ENCODE results near the gene LEMD2. TPM values are rescaled to one million over a fixed set of nuclear protein-coding genes. Genes with fewer than 3 reads are reported as not detected.
A peak's percentile ranks its signal among the peaks of the same experiment; 100 is the strongest.

Gene LEMD2
- total RNA-seq, 1 experiment from 2014 or later, result 91.8 TPM

DNA sequence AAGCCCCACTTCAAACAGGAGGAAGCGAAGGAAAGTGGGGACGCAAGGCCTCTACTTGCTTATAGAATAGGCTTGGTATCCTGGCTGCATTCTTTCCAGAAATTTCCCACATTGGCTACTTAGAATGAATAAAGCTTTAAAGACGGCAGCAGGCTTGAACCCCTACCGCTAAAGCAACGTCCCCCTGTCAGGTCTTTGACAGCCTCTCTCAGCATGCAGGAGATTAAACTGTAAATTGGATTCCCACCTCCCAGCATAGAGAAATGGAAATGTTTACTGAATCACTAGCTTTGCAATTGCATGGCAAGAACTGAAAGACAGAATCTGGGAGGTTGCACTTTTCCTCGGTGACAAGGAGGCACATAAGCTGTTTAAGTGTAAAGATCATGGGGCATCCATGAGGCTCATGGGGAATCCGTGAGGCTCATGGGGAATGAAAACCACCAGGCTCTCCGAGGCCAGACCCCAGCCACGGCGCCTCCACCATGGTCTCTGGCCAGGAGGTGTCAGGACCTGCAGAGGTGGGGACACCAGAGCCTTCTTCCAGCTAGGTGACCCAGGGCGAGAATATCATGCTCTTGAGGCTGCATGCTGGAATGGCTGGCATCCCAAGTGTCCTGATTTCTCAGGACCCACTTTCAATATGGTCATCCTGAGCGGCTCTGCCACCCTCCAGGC, 10.3 kb downstream of the LEMD2 start:
- Histone ChIP-seq H4K91ac (ENCODE audit: insufficient read length, low read depth, low read length) (no peak overlapping the region), H3K27ac (ENCODE audit: insufficient read length, low read depth, low read length) (no peak overlapping the region), H3K27me3 (ENCODE audit: insufficient read depth, low read length) (no peaks in the 10 kb centered on the region), H3K4me1 (ENCODE audit: insufficient read depth, low read length) (peaks cover 19% of the 10 kb centered on the region; the same call in 1 of the 2 replicates), H4K8ac (replicated peaks; ENCODE audit: insufficient read length, low read depth, low read length) (no peak overlapping the region), H4K20me1 (ENCODE audit: control insufficient read depth, insufficient read depth, insufficient read length) (no peaks in the 10 kb centered on the region), H2BK15ac (ENCODE audit: low read depth, low read length) (no peak overlapping the region), H4K5ac (ENCODE audit: insufficient read length, low read depth, low read length) (no peak overlapping the region), H3K23ac (ENCODE audit: insufficient read length, low read depth, low read length) (no peak overlapping the region), H3K9ac (ENCODE audit: extremely low read depth, insufficient read length, low read length) (no peak overlapping the region), H2BK120ac (ENCODE audit: low read depth, low read length, poor library complexity, severe bottlenecking) (no peak overlapping the region), H2AK5ac (ENCODE audit: insufficient read length, low read length) (no peak overlapping the region), H3K14ac (ENCODE audit: insufficient read depth, low read length) (no peak overlapping the region), H3K79me1 (ENCODE audit: insufficient read depth, low read depth, low read length, poor library complexity, severe bottlenecking) (no peaks in the 10 kb centered on the region), H2BK20ac (ENCODE audit: low read depth, low read length, poor library complexity, severe bottlenecking) (no peak overlapping the region), H2BK5ac (ENCODE audit: insufficient read length, low read length) (no peak overlapping the region), H3K56ac (ENCODE audit: insufficient read length, low read depth, low read length) (no peak overlapping the region), H2BK12ac (ENCODE audit: insufficient read length, low read depth, low read length) (no peak overlapping the region), H3K9me3 (ENCODE audit: control insufficient read depth, low read depth, low read length) (no peaks in the 10 kb centered on the region), H2AFZ (ENCODE audit: low read length) (no peak overlapping the region), H3T11ph (ENCODE audit: low read length) (no peak overlapping the region), H3K4me2 (ENCODE audit: insufficient read depth, insufficient read length, low read length) (no peak overlapping the region), H3K18ac (ENCODE audit: insufficient read length, low read depth, low read length) (no peak overlapping the region), H3K4ac (ENCODE audit: low read depth, low read length) (no peak overlapping the region), H3K23me2 (ENCODE audit: insufficient read length, low read depth, low read length, poor library complexity, severe bottlenecking) (no peaks in the 10 kb centered on the region), H3K79me2 (ENCODE audit: insufficient read depth, low read length) (no peaks in the 10 kb centered on the region)
- Mint-ChIP-seq H3K27ac (peak overlapping the region in 2 of 3 experiments; percentile 75 to 95; a peak in 4 of 7 replicates), H3K4me3 (no peak overlapping the region; a peak in 1 of 5 replicates), H3K27me3 (ENCODE audit: low read depth) (no peaks in the 10 kb centered on the region), H3K4me1 (peaks cover 54 to 56% of the 10 kb centered on the region in 2 experiments), H3K36me3 (ENCODE audit: insufficient read depth in 1 of 3, low read depth in 3 of 3) (peaks cover 44 to 92% (median 92%) of the 10 kb centered on the region in 3 experiments), H3K9me3 (no peaks in the 10 kb centered on the region)
- TF ChIP-seq CTCF (conservative IDR thresholded peaks at IDR 0.05), result no peak
- no CpG with 5 or more reads among the region's 12 CpGs for WGBS (ENCODE audit: extremely low coverage, insufficient read length, low lambda C conversion rate)
- DNase-seq, result no peak
